GM21825 (cell line): ENCODE data around the gene GNG2.

Experiments
- ATAC-seq: cut with Tn5 transposase; IDR thresholded peaks from one replicate; pipeline ENCODE4 v1.9.1; 2021; ENCODE audit warnings: mild to moderate bottlenecking, moderate library complexity; ENCODE audit not compliant: unreplicated experiment

Gene GNG2

GRCh38 chr14:51989293-51990234 is 129.2 kb downstream of the GNG2 start, which contains the start of gene RTRAF:
RTRAF (plus strand) TSS chr14:51989546; CDS start chr14:51989640, 94 bp downstream.
- peak; percentile 90 for ATAC-seq

GRCh38 chr14:51990488-51990887 is 130.1 kb downstream of the GNG2 start:
- ATAC-seq, result no peak

- no peak for ATAC-seq
Observed at GRCh38 chr14:51993285-51993920, 133.0 kb downstream of the GNG2 start.

- no peak for ATAC-seq
Observed at GRCh38 chr14:51996148-51996746, 135.8 kb downstream of the GNG2 start.

GRCh38 chr14:51998348-51998747 is 137.9 kb downstream of the GNG2 start:
- ATAC-seq, result no peak

GRCh38 chr14:51999084-51999483 is 138.7 kb downstream of the GNG2 start:
- ATAC-seq, result no peak

- no peak for ATAC-seq
Observed at GRCh38 chr14:52000019-52000582, 139.7 kb downstream of the GNG2 start.

GRCh38 chr14:52000696-52001095 is 140.3 kb downstream of the GNG2 start:
- ATAC-seq, result no peak

- ATAC-seq, result no peak
Observed at GRCh38 chr14:52002542-52002941, 142.1 kb downstream of the GNG2 start.

- ATAC-seq, result no peak
Observed at GRCh38 chr14:52003324-52003723, 142.9 kb downstream of the GNG2 start.

GRCh38 chr14:52005625-52006024 is 145.2 kb downstream of the GNG2 start:
- no peak for ATAC-seq

- no peak for ATAC-seq
Observed at GRCh38 chr14:52006361-52006760, 145.9 kb downstream of the GNG2 start.

GRCh38 chr14:52007211-52007610 is 146.8 kb downstream of the GNG2 start:
- ATAC-seq, result no peak

- no peak for ATAC-seq
Observed at GRCh38 chr14:52007637-52008036, 147.2 kb downstream of the GNG2 start.

GRCh38 chr14:52008136-52008535 is 147.7 kb downstream of the GNG2 start:
- ATAC-seq, result no peak

GRCh38 chr14:52010173-52010693 is 149.8 kb downstream of the GNG2 start:
- no peak for ATAC-seq

- ATAC-seq, result no peak
Observed at GRCh38 chr14:52011523-52011922, 151.1 kb downstream of the GNG2 start.

GRCh38 chr14:52012635-52013034 is 152.2 kb downstream of the GNG2 start:
- ATAC-seq, result no peak

- ATAC-seq, result no peak
Observed at GRCh38 chr14:52013984-52014600, 153.7 kb downstream of the GNG2 start.

GRCh38 chr14:52014601-52015267 is 154.3 kb downstream of the GNG2 start:
- ATAC-seq, result no peak
